Esophagus muscularis mucosa (tissue), 4 donors: ENCODE measurements around the gene RASL12.

Source experiments
- EP300 ChIP-seq: sonication (generic); formaldehyde crosslinking; IDR thresholded peaks from one replicate; pipeline ENCODE4 v1.6.1; 2017; ENCODE audit warnings: antibody characterized with exemption
- POLR2A ChIP-seq: fragments of 450-650 bp; IDR thresholded peaks from one replicate; pipeline ENCODE4 v1.6.1; 2017; ENCODE audit warnings: antibody characterized with exemption, moderate library complexity, mild to moderate bottlenecking, low read depth
- POLR2AphosphoS5 ChIP-seq, 2 donors: sonication (generic); formaldehyde crosslinking; IDR thresholded peaks; one replicate each; pipeline ENCODE4 v1.6.1; 2017; ENCODE audit warnings: antibody characterized with exemption in 2 of 2
- TF ChIP-seq, protein P1 (sequence below), 3 experiments: fragments of 200-600 bp in 2 of 3; fragments of 450-650 bp in 1 of 3; sonication (generic) in 2 of 3; IDR thresholded peaks; one replicate each; pipeline ENCODE4 v1.5.1; 2017 to 2019; ENCODE audit warnings: antibody characterized with exemption in 3 of 3, mild to moderate bottlenecking in 2 of 3, moderate library complexity in 1 of 3

DNA sequence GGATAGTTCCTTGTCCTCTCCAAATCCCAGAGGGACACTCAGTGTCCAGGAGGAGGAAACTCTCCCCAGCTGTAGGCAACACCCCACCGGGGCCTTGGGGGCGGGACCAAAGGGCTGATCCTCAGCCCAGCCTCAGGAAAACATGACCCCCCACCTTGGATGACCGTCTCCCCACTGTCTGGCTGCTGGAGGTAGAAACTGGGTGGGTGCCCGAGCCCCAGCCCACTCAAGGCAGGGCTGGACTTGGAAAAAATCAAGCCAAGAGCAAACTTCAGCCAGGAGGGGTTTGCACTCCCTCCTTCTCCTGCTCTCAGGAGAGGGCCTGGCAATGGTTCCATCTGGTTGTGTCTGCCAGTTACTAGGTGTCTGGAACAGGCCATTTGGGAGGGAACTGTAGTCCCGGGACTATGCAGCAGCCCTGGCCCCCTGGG lies 3.6 kb upstream of the RASL12 start:
- TF ChIP-seq POLR2A, result no peak
- TF ChIP-seq, protein P1, sequence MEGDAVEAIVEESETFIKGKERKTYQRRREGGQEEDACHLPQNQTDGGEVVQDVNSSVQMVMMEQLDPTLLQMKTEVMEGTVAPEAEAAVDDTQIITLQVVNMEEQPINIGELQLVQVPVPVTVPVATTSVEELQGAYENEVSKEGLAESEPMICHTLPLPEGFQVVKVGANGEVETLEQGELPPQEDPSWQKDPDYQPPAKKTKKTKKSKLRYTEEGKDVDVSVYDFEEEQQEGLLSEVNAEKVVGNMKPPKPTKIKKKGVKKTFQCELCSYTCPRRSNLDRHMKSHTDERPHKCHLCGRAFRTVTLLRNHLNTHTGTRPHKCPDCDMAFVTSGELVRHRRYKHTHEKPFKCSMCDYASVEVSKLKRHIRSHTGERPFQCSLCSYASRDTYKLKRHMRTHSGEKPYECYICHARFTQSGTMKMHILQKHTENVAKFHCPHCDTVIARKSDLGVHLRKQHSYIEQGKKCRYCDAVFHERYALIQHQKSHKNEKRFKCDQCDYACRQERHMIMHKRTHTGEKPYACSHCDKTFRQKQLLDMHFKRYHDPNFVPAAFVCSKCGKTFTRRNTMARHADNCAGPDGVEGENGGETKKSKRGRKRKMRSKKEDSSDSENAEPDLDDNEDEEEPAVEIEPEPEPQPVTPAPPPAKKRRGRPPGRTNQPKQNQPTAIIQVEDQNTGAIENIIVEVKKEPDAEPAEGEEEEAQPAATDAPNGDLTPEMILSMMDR (IDR thresholded peaks at IDR 0.05), result no peak
- no peak for TF ChIP-seq EP300
- peak; percentile 7 to 28 for TF ChIP-seq POLR2AphosphoS5 (IDR thresholded peaks at IDR 0.05)
